ENCODE results near the gene GRPEL1.

The GRPEL1 gene

GRCh38 chr4:7043284-7044136 lies 24.4 kb downstream of the GRPEL1 start, which contains the start of gene TADA2B:
TADA2B (plus strand) TSS chr4:7043372; CDS start chr4:7043580, 208 bp downstream.
- no peak for DNase-seq

- peak; percentile 79 to 87 for DNase-seq
These were observed 25.2 kb downstream of the GRPEL1 start for GRCh38 chr4:7042503-7043283.

- peak; percentile 31 to 38 for DNase-seq
These were observed 25.9 kb downstream of the GRPEL1 start for GRCh38 chr4:7041801-7042502.

GRCh38 chr4:7041246-7041645 lies 26.6 kb downstream of the GRPEL1 start:
- DNase-seq, result no peak

- DNase-seq, result no peak
These were observed 27.1 kb downstream of the GRPEL1 start for GRCh38 chr4:7040765-7041164.

- DNase-seq, result no peak
These were observed 30.4 kb downstream of the GRPEL1 start for GRCh38 chr4:7037425-7037824.

GRCh38 chr4:7034262-7035081 lies 33.4 kb downstream of the GRPEL1 start:
- DNase-seq, result peak; percentile 24 to 33

- no peak for DNase-seq
These were observed 35.3 kb downstream of the GRPEL1 start for GRCh38 chr4:7032596-7032995.

GRCh38 chr4:7031558-7032449 lies 36.1 kb downstream of the GRPEL1 start:
- no peak for DNase-seq

- no peak for DNase-seq
These were observed 37.0 kb downstream of the GRPEL1 start for GRCh38 chr4:7030856-7031255.

- no peak for DNase-seq
These were observed 37.9 kb downstream of the GRPEL1 start for GRCh38 chr4:7029921-7030320.

- DNase-seq, result no peak
These were observed 38.7 kb downstream of the GRPEL1 start for GRCh38 chr4:7029212-7029611.

- DNase-seq, result no peak
These were observed 40.0 kb downstream of the GRPEL1 start for GRCh38 chr4:7027913-7028312.

- DNase-seq, result no peak
These were observed 40.6 kb downstream of the GRPEL1 start for GRCh38 chr4:7027284-7027683.

GRCh38 chr4:7026107-7026506 lies 41.8 kb downstream of the GRPEL1 start:
- DNase-seq, result no peak

- DNase-seq, result no peak
These were observed 42.7 kb downstream of the GRPEL1 start for GRCh38 chr4:7025040-7025602.

- DNase-seq, result no peak
These were observed 43.5 kb downstream of the GRPEL1 start for GRCh38 chr4:7024336-7024890.

- DNase-seq, result no peak
These were observed 44.0 kb downstream of the GRPEL1 start for GRCh38 chr4:7023901-7024300.

- no peak for DNase-seq
These were observed 44.4 kb downstream of the GRPEL1 start for GRCh38 chr4:7023486-7023885.

GRCh38 chr4:7021930-7022664 lies 45.8 kb downstream of the GRPEL1 start:
- no peak for DNase-seq
